GM20431 (cell line): Measurements from ENCODE around the gene TSPEAR.

Source experiments
- in situ Hi-C: fragments of 300-500 bp; cut with MseI, MboI; formaldehyde crosslinking; loops from one replicate; pipeline ENCODE4 v1.15.0; 2020; ENCODE audit warnings: low sequenced_read_pairs; ENCODE audit not compliant: unreplicated experiment

The TSPEAR gene

DNA sequence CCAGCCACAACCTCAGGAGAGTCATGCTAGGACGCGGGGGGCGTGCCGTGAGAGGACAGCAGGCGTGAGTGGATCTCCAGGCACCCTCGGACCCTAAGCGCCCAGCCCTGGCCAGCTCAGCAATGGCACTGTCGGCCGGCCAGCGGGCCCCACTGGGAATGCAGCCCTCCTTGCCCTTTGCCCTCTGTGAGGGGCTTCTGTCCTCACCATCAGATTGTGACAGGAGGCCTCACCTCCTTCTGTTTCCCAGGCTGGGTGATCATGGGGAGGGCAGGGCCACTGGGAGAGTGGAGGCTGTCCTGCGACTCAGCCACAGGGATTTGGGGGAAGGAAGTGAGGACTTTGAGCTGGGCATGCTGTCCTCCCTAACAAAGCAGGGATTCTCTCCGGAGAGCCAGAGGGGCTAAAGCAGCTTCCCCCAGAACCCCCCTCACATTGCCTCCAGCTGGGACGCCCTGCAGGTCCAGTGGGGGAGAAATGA lies 262.7 kb downstream of the TSPEAR start:
- in situ Hi-C loops = loop anchor here (25.0 kb wide), 1 partner anchor 111 kb away; the partner anchor contains the start of gene CFAP410
